ENCODE measurements around the gene KRTAP5-6.
A peak's percentile ranks its signal among the peaks of the same experiment; 100 is the strongest.

The KRTAP5-6 gene

GRCh38 chr11:1691026-1691877, 5.7 kb upstream of the KRTAP5-6 start:
- no peak overlapping the region for H3K4me3 ChIP-seq (ENCODE audit: control insufficient read depth in 1 of 7, extremely low read depth in 1 of 7, insufficient read depth in 4 of 7, low read depth in 2 of 7, low read length in 6 of 7)
- no peak overlapping the region for H3K27ac ChIP-seq (ENCODE audit: insufficient read depth in 1 of 2, low read depth in 1 of 2, low read length in 2 of 2, poor library complexity in 1 of 2, severe bottlenecking in 2 of 2)
- no peak for DNase-seq
- ChIA-PET POLR2A (no interaction called here), CTCF (interaction anchor here (0.7 to 6.4 kb wide), 16 partner anchors 10 to 459 kb away, joined by 3 to 213 read pairs (median 5); partner anchors contain the start of genes SYT8 and TNNI2)
- H3K36me3 ChIP-seq (ENCODE audit: control insufficient read depth in 4 of 4, insufficient read depth in 4 of 4, low read length in 3 of 4): no peaks in the 10 kb centered on the region
- no peaks in the 10 kb centered on the region for H3K9me3 ChIP-seq (ENCODE audit: control extremely low read depth in 1 of 5, control insufficient read depth in 4 of 5, insufficient read depth in 2 of 5, low read depth in 1 of 5, low read length in 4 of 5)
- peaks cover 0 to 32% (median 21%) of the 10 kb centered on the region in 4 experiments for H3K4me1 ChIP-seq (ENCODE audit: control extremely low read depth in 1 of 4, control insufficient read depth in 4 of 4, insufficient read depth in 4 of 4, low read length in 3 of 4)
- peaks cover 0 to 3% (median 0%) of the 10 kb centered on the region in 5 experiments for H3K27me3 ChIP-seq (replicated peaks in 2 of 5; ENCODE audit: control insufficient read depth in 4 of 5, insufficient read depth in 5 of 5, low read length in 4 of 5)
- WGBS (ENCODE audit: insufficient coverage): 96% methylated on average over 11 of the region's 16 CpGs

GRCh38 chr11:1691878-1692707, 4.9 kb upstream of the KRTAP5-6 start:
- Histone ChIP-seq H3K27ac (ENCODE audit: insufficient read depth in 1 of 2, low read depth in 1 of 2, low read length in 2 of 2, poor library complexity in 1 of 2, severe bottlenecking in 2 of 2) (no peak overlapping the region), H3K4me3 (ENCODE audit: control insufficient read depth in 1 of 7, extremely low read depth in 1 of 7, insufficient read depth in 4 of 7, low read depth in 2 of 7, low read length in 6 of 7) (no peak overlapping the region), H3K9me3 (ENCODE audit: control extremely low read depth in 1 of 5, control insufficient read depth in 4 of 5, insufficient read depth in 2 of 5, low read depth in 1 of 5, low read length in 4 of 5) (no peaks in the 10 kb centered on the region), H3K4me1 (ENCODE audit: control extremely low read depth in 1 of 4, control insufficient read depth in 4 of 4, insufficient read depth in 4 of 4, low read length in 3 of 4) (peaks cover 0 to 32% (median 21%) of the 10 kb centered on the region in 4 experiments), H3K27me3 (replicated peaks in 2 of 5; ENCODE audit: control insufficient read depth in 4 of 5, insufficient read depth in 5 of 5, low read length in 4 of 5) (peaks cover 0 to 3% (median 0%) of the 10 kb centered on the region in 5 experiments), H3K36me3 (ENCODE audit: control insufficient read depth in 4 of 4, insufficient read depth in 4 of 4, low read length in 3 of 4) (no peaks in the 10 kb centered on the region)
- WGBS (ENCODE audit: insufficient coverage): 99% methylated on average over 11 of the region's 16 CpGs
- no peak for DNase-seq
- CTCF ChIA-PET: interaction anchor here (0.6 to 6.4 kb wide), 29 partner anchors 10 to 462 kb away, joined by 3 to 213 read pairs (median 5); partner anchors contain the start of genes SYT8 and TNNI2
- POLR2A ChIA-PET: no interaction called here

- CTCF ChIA-PET: interaction anchor here (0.6 to 6.4 kb wide), 36 partner anchors 9 to 466 kb away, joined by 3 to 213 read pairs (median 7); partner anchors contain the start of gene SYT8
- no peak overlapping the region for H3K27ac ChIP-seq (ENCODE audit: insufficient read depth in 1 of 2, low read depth in 1 of 2, low read length in 2 of 2, poor library complexity in 1 of 2, severe bottlenecking in 2 of 2)
- H3K27me3 ChIP-seq (replicated peaks in 2 of 5; ENCODE audit: control insufficient read depth in 4 of 5, insufficient read depth in 5 of 5, low read length in 4 of 5): peaks cover 0 to 3% (median 0%) of the 10 kb centered on the region in 5 experiments
- POLR2A ChIA-PET: interaction anchor here (1.2 kb wide), 1 partner anchor 38 kb away, joined by 4 read pairs; no protein-coding TSS in a partner anchor
- 44% methylated on average over 11 of the region's 20 CpGs for WGBS (ENCODE audit: insufficient coverage)
- H3K4me1 ChIP-seq (ENCODE audit: control extremely low read depth in 1 of 4, control insufficient read depth in 4 of 4, insufficient read depth in 4 of 4, low read length in 3 of 4): peaks cover 0 to 32% (median 23%) of the 10 kb centered on the region in 4 experiments
- no peaks in the 10 kb centered on the region for H3K9me3 ChIP-seq (ENCODE audit: control extremely low read depth in 1 of 5, control insufficient read depth in 4 of 5, insufficient read depth in 2 of 5, low read depth in 1 of 5, low read length in 4 of 5)
- no peak overlapping the region for H3K4me3 ChIP-seq (ENCODE audit: control insufficient read depth in 1 of 7, extremely low read depth in 1 of 7, insufficient read depth in 4 of 7, low read depth in 2 of 7, low read length in 6 of 7)
- no peak for DNase-seq
- no peaks in the 10 kb centered on the region for H3K36me3 ChIP-seq (ENCODE audit: control insufficient read depth in 4 of 4, insufficient read depth in 4 of 4, low read length in 3 of 4)
Measured at GRCh38 chr11:1692708-1693326, 4.2 kb upstream of the KRTAP5-6 start.

DNA sequence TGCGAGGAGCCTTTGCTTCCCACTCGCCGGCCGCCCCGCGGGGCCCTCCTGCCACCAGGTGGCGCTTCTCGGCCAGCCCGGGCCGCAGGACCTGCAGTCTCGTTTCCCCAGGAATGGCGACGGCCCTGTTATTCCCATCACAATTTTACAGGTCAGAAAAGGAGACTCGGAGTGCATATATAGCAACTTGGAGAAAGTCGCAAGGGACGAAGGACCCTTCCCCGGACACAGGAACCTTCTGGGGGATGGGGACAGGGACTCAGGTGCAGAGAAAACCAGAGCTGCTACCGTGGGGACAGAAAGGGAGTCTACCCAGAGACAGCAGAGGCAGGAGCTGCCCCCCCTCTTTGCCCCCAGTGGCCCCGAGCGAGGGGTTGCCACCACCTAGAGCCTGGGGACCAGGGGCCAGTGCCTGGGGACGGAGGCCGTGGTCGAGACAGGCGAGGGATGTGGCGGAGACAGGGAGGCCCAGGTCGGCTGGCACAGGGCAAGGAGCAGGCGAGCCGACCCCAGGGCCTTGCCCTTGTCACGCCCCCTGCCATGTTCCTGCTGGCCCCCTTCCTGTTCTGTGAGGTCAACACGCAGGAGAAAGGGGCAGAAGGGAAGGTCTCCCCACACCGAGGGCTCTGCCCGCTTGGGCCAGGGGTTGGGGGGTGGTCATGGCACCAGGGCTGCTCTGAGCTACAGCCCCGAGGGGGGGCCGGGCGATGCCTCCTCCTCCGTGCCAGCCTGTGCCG, 3.5 kb upstream of the KRTAP5-6 start:
- Histone ChIP-seq H3K4me3 (ENCODE audit: control insufficient read depth in 1 of 7, extremely low read depth in 1 of 7, insufficient read depth in 4 of 7, low read depth in 2 of 7, low read length in 6 of 7) (peak overlapping the region; percentile 13 to 69 (median 47)), H3K27ac (ENCODE audit: insufficient read depth in 1 of 2, low read depth in 1 of 2, low read length in 2 of 2, poor library complexity in 1 of 2, severe bottlenecking in 2 of 2) (no peak overlapping the region), H3K27me3 (replicated peaks in 2 of 5; ENCODE audit: control insufficient read depth in 4 of 5, insufficient read depth in 5 of 5, low read length in 4 of 5) (peaks cover 0 to 3% (median 0%) of the 10 kb centered on the region in 5 experiments), H3K9me3 (ENCODE audit: control extremely low read depth in 1 of 5, control insufficient read depth in 4 of 5, insufficient read depth in 2 of 5, low read depth in 1 of 5, low read length in 4 of 5) (no peaks in the 10 kb centered on the region), H3K36me3 (ENCODE audit: control insufficient read depth in 4 of 4, insufficient read depth in 4 of 4, low read length in 3 of 4) (no peaks in the 10 kb centered on the region), H3K4me1 (ENCODE audit: control extremely low read depth in 1 of 4, control insufficient read depth in 4 of 4, insufficient read depth in 4 of 4, low read length in 3 of 4) (peaks cover 0 to 32% (median 23%) of the 10 kb centered on the region in 4 experiments)
- 4% methylated on average over 20 of the region's 37 CpGs for WGBS (ENCODE audit: insufficient coverage)
- DNase-seq: peak; percentile 65 to 70 (median 66)
- POLR2A ChIA-PET: interaction anchor here (1.0 to 1.2 kb wide), 2 partner anchors 39 to 69 kb away, joined by 3 to 4 read pairs; no protein-coding TSS in a partner anchor
- CTCF ChIA-PET: interaction anchor here (0.8 to 6.4 kb wide), 58 partner anchors 9 to 465 kb away, joined by 3 to 213 read pairs (median 6); partner anchors contain the start of gene SYT8

DNA sequence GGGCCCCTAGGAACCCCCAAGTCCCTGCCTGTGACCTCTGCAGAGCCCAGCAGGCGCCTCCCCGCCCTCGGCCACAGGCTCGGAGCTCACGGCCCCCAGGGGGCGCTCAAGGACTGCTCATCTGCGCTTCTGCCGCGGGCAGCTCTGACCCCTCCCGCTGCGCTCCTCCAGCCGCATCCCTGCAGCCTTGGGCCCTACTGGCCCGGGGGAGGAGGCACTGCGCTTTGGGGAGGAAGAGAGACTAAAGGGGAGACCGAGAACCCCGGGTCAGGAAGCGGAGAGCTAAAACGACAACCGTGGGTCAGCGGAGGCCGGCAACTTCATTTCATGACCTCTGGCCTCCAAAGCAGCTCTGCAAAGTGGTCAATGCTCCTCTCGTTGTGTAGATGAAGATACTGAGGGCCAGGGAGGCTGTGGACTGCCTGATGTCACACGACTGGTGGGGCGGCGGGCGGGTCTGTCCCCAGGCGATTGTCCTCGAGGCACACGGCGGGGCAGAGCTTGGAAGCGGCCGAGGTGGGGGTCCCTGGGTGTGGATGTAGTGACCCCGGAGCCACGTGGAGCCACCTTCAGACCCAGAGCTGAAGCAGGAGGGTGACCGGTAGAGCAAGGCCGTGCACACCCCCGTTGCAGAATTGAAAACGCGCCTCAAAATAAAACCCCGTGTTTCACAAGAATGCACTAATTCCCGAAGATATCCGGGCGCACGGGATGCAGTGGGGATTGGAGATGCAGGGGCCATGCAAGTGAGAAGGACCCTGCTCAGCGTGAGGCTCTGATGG, 2.7 kb upstream of the KRTAP5-6 start:
- POLR2A ChIA-PET: interaction anchor here (0.7 to 1.2 kb wide), 5 partner anchors 40 to 139 kb away, joined by 3 to 4 read pairs (median 3); partner anchors contain the start of gene IFITM10
- H3K27ac ChIP-seq (ENCODE audit: insufficient read depth in 1 of 2, low read depth in 1 of 2, low read length in 2 of 2, poor library complexity in 1 of 2, severe bottlenecking in 2 of 2): no peak overlapping the region

More for the DNA sequence above, 2.7 kb upstream of the KRTAP5-6 start:
- CTCF ChIA-PET: interaction anchor here (0.8 to 6.4 kb wide), 56 partner anchors 8 to 465 kb away, joined by 3 to 213 read pairs (median 6); partner anchors contain the start of gene SYT8
- Histone ChIP-seq H3K9me3 (ENCODE audit: control extremely low read depth in 1 of 5, control insufficient read depth in 4 of 5, insufficient read depth in 2 of 5, low read depth in 1 of 5, low read length in 4 of 5) (no peaks in the 10 kb centered on the region), H3K27me3 (replicated peaks in 2 of 5; ENCODE audit: control insufficient read depth in 4 of 5, insufficient read depth in 5 of 5, low read length in 4 of 5) (peaks cover 0 to 3% (median 0%) of the 10 kb centered on the region in 5 experiments), H3K4me3 (ENCODE audit: control insufficient read depth in 1 of 7, extremely low read depth in 1 of 7, insufficient read depth in 4 of 7, low read depth in 2 of 7, low read length in 6 of 7) (peak overlapping the region in 3 of 7 experiments; percentile 57 to 69 (median 63)), H3K4me1 (ENCODE audit: control extremely low read depth in 1 of 4, control insufficient read depth in 4 of 4, insufficient read depth in 4 of 4, low read length in 3 of 4) (peaks cover 0 to 27% (median 22%) of the 10 kb centered on the region in 4 experiments), H3K36me3 (ENCODE audit: control insufficient read depth in 4 of 4, insufficient read depth in 4 of 4, low read length in 3 of 4) (no peaks in the 10 kb centered on the region)
- 48% methylated on average over 45 of the region's 45 CpGs for WGBS (ENCODE audit: insufficient coverage)
- DNase-seq: peak; percentile 71 to 82 (median 79)

Measured in common myeloid progenitor, CD34-positive (primary cell).